K562 (cell line): ENCODE results near the gene SOWAHD.
"Not testable (repeated sequence)": the region's sequence is repeated elsewhere in the genome, so short reads cannot be mapped to it uniquely, and the experiment has no call there.

Source experiments
- BHLHE40 ChIP-seq: IDR thresholded peaks from 2 replicates; pipeline ENCODE4 v1.6.1; 2011; ENCODE audit warnings: low read length, improper control_type of control experiment
- RBM17 ChIP-seq: fragments of 200-400 bp; formaldehyde crosslinking; IDR thresholded peaks from 2 replicates; pipeline ENCODE4 v1.6.1; 2017; ENCODE audit warnings: low read depth, mild to moderate bottlenecking, low read length, borderline replicate concordance
- YY1 ChIP-seq, 3 experiments: IDR thresholded peaks; 2 replicates each; pipeline ENCODE4 v1.6.1; 2011; ENCODE audit warnings: low read length in 2 of 3, mild to moderate bottlenecking in 2 of 3, moderate library complexity in 2 of 3, borderline replicate concordance in 1 of 3, control low read depth in 1 of 3, low read depth in 1 of 3; ENCODE audit not compliant: insufficient read depth in 3 of 3, insufficient replicate concordance in 2 of 3, control insufficient read depth in 1 of 3, insufficient read length in 1 of 3; ENCODE audit errors: extremely low read depth in 1 of 3
- ZNF217 ChIP-seq: sonication (generic); formaldehyde crosslinking; IDR thresholded peaks from 2 replicates; pipeline ENCODE4 v1.8.0; 2022; ENCODE audit warnings: mild to moderate bottlenecking, missing genetic modification reagents
- TF ChIP-seq, protein P1 (sequence below), 3 experiments: IDR thresholded peaks in 2 of 3; conservative IDR thresholded peaks in 1 of 3; 2 replicates each; pipeline ENCODE4 v1.5.1; 2011 to 2012; ENCODE audit warnings: low read length in 3 of 3, mild to moderate bottlenecking in 3 of 3, control low read depth in 2 of 3, improper control_type of control experiment in 1 of 3, inconsistent platforms in 1 of 3, low read depth in 1 of 3, mixed read lengths in 1 of 3, moderate library complexity in 1 of 3; ENCODE audit not compliant: insufficient read depth in 2 of 3
- TF ChIP-seq, protein P2 (sequence below): fragments of 200-800 bp; sonication (Bioruptor generic); IDR thresholded peaks from 2 replicates; pipeline ENCODE4 v1.6.1; 2017; ENCODE audit warnings: missing genetic modification characterization, missing compliant biosample characterization

DNA sequence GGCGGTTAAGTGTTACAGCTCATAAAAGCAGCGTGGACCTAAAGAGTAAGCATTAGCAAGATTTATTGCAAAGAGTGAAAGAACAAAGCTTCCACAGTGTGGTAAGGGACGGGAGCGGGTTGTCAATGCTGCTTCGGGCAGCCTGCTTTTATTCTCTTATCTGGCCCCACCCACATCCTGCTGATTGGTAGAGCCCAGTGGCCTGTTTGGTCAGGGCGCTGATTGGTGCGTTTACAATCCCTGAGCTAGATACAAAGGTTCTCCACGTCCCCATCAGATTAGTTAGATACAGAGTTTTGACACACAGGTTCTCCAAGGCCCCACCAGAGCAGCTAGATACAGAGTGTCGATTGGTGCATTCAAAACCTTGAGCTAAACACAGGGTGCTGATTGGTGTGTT is 8.3 kb upstream of the SOWAHD start:
- TF ChIP-seq, protein P1, sequence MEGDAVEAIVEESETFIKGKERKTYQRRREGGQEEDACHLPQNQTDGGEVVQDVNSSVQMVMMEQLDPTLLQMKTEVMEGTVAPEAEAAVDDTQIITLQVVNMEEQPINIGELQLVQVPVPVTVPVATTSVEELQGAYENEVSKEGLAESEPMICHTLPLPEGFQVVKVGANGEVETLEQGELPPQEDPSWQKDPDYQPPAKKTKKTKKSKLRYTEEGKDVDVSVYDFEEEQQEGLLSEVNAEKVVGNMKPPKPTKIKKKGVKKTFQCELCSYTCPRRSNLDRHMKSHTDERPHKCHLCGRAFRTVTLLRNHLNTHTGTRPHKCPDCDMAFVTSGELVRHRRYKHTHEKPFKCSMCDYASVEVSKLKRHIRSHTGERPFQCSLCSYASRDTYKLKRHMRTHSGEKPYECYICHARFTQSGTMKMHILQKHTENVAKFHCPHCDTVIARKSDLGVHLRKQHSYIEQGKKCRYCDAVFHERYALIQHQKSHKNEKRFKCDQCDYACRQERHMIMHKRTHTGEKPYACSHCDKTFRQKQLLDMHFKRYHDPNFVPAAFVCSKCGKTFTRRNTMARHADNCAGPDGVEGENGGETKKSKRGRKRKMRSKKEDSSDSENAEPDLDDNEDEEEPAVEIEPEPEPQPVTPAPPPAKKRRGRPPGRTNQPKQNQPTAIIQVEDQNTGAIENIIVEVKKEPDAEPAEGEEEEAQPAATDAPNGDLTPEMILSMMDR (IDR thresholded peaks at IDR 0.05 in 2 of 3, conservative IDR thresholded peaks at IDR 0.05 in 1 of 3; ENCODE audit: insufficient read depth in 2 of 3, low read depth in 1 of 3, low read length in 3 of 3), result not testable (repeated sequence)
- TF ChIP-seq, protein P2, sequence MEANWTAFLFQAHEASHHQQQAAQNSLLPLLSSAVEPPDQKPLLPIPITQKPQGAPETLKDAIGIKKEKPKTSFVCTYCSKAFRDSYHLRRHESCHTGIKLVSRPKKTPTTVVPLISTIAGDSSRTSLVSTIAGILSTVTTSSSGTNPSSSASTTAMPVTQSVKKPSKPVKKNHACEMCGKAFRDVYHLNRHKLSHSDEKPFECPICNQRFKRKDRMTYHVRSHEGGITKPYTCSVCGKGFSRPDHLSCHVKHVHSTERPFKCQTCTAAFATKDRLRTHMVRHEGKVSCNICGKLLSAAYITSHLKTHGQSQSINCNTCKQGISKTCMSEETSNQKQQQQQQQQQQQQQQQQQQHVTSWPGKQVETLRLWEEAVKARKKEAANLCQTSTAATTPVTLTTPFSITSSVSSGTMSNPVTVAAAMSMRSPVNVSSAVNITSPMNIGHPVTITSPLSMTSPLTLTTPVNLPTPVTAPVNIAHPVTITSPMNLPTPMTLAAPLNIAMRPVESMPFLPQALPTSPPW, result not testable (repeated sequence)
- TF ChIP-seq ZNF217; RBM17; BHLHE40; YY1 (IDR thresholded peaks at IDR 0.05; ENCODE audit: borderline replicate concordance in 1 of 3, control insufficient read depth in 1 of 3, extremely low read depth in 1 of 3, insufficient read depth in 3 of 3, insufficient read length in 1 of 3, insufficient replicate concordance in 2 of 3, low read depth in 1 of 3, low read length in 2 of 3): not testable (repeated sequence)
